A549 treated with AZD9567 at 1 μM for 4 hours (cell line): ENCODE results near the gene KLC1. TPM values are rescaled to one million over a fixed set of nuclear protein-coding genes. Genes with fewer than 3 reads are reported as not detected.

Source experiments
- total RNA-seq: library from RNA; stranded (reverse); fragments of 200-300 nt; extraction: Qiagen RNA extraction; gene quantifications from 5 replicates; pipeline ENCODE4 v1.2.3, GENCODE V29; 2022; ENCODE audit not compliant: insufficient read depth

The KLC1 gene
- 100 to 110 TPM (median 107 TPM) in 5 replicates for total RNA-seq

DNA sequence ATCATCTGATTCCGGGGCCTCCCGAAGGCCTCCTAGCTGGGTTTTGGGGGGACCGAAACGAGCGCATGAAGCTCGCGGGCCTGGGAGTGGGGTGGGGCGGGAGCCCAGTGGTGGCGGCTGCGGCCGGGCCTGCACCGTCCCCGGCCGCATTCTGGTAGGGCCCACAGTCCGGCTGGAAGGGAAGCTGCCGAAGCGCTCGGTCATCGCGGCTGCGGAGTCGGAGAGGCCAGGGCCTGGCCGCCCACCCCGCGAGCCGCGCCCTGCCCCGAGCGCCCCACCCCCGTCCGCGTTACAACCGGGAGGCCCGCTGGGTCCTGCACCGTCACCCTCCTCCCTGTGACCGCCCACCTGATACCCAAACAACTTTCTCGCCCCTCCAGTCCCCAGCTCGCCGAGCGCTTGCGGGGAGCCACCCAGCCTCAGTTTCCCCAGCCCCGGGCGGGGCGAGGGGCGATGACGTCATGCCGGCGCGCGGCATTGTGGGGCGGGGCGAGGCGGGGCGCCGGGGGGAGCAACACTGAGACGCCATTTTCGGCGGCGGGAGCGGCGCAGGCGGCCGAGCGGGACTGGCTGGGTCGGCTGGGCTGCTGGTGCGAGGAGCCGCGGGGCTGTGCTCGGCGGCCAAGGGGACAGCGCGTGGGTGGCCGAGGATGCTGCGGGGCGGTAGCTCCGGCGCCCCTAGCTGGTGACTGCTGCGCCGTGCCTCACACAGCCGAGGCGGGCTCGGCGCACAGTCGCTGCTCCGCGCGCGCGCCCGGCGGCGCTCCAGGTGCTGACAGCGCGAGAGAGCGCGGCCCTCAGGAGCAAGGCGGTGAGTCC, at the start of gene KLC1:
KLC1 (plus strand) TSS at position 528 of the 819 bp plus-strand sequence. CDS start 25,354 bp downstream, outside the sequence.

DNA sequence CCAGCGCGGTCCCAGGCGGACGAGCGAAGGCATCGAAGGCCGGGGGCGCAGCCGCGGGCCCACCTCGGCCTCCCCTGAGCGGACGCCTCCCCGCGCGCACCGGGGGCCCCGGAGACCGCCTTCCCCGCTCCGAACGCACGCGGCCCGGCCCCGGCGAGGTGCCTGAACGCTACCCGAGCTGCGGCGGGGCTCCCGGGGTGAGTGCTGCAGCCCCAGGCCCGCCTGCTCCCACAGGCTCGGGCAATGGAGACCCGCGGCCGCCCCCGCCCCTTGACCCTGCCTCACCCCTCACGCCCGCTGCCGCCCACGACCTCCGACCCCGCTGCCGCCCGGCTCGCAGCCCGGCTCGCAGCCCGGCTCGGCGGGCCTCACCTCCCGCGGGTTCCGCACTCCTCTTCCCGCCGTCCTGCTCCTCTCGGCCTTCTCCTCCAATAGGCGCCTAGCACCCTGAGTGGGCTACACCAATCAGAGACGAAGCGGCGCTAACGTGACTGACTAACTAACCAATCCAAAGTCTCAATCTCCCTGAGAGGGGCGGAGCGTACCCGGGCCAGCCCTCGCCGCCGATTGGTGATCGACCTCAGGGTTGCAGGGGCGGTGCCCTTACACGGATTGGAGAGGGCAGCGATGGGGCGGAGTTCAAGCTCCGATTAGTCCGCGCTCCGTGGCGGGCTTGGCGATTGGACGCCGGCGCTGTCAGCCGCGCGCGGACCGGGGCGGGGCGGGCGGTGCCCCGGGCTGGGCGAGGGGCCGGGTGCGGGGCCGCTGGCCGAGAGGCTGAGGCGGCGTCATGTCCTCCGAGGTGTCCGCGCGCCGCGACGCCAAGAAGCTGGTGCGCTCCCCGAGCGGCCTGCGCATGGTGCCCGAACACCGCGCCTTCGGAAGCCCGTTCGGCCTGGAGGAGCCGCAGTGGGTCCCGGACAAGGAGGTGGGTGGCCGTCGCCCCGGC, 86.3 kb downstream of the KLC1 start, which contains the start of the genes XRCC3 and ZFYVE21:
XRCC3 (minus strand) TSS at position 400 of the 949 bp plus-strand sequence. CDS start 4,364 bp downstream, outside the sequence.
ZFYVE21 (plus strand) TSS at position 759 of the 949 bp plus-strand sequence; CDS start at position 791, 32 bp downstream.

Other genes starting within 250 kb of the KLC1 start
- gene MARK3, start 243.8 kb upstream of the KLC1 start, total RNA-seq: 53.4 to 59.3 TPM (median 56.6 TPM) in 5 replicates
- 116 to 142 TPM (median 137 TPM) in 5 replicates for gene CKB, start 106.4 kb upstream of the KLC1 start, total RNA-seq
- gene TRMT61A, start 100.0 kb upstream of the KLC1 start, total RNA-seq: 15.2 to 31.2 TPM (median 28.0 TPM) in 5 replicates
- gene BAG5, start 66.6 kb upstream of the KLC1 start, total RNA-seq: 22.2 to 25.1 TPM (median 24.0 TPM) in 5 replicates
- 54.4 to 57.0 TPM (median 55.5 TPM) in 5 replicates for gene COA8, start 66.3 kb upstream of the KLC1 start, total RNA-seq
- gene XRCC3, start 86.2 kb downstream of the KLC1 start, total RNA-seq: 28.8 to 32.1 TPM (median 30.2 TPM) in 5 replicates
- gene ZFYVE21, start 86.6 kb downstream of the KLC1 start, total RNA-seq: 40.3 to 54.0 TPM (median 47.6 TPM) in 5 replicates
- gene PPP1R13B, start 218.4 kb downstream of the KLC1 start, total RNA-seq: 5.5 to 7.7 TPM (median 6.6 TPM) in 5 replicates